Progenitor cell of endocrine pancreas (in vitro differentiated cells): ENCODE results near the gene P4HB. TPM values are rescaled to one million over a fixed set of nuclear protein-coding genes. Genes with fewer than 3 reads are reported as not detected.

Experiments
- DNase-seq: peaks from one replicate; pipeline ENCODE4 v3.0.0; 2021; ENCODE audit warnings: low spot score; ENCODE audit not compliant: unreplicated experiment
- H3K27ac Mint-ChIP-seq: 2 replicates; pipeline ENCODE4 v1.8.0; 2021; ENCODE audit warnings: mild to moderate bottlenecking, moderate library complexity, mixed read lengths
- H3K27me3 Mint-ChIP-seq: 2 replicates; pipeline ENCODE4 v1.8.0; 2021; ENCODE audit warnings: mixed read lengths
- H3K36me3 Mint-ChIP-seq: 2 replicates; pipeline ENCODE4 v1.8.0; 2022; ENCODE audit warnings: mixed read lengths; ENCODE audit not compliant: insufficient read depth
- H3K4me1 Mint-ChIP-seq: 2 replicates; pipeline ENCODE4 v1.8.0; 2021; ENCODE audit warnings: low read depth, mixed read lengths
- H3K4me3 Mint-ChIP-seq: 2 replicates; pipeline ENCODE4 v1.8.0; 2021; ENCODE audit warnings: low read depth, mild to moderate bottlenecking, moderate library complexity, mixed read lengths
- H3K9me3 Mint-ChIP-seq: 2 replicates; pipeline ENCODE4 v1.8.0; 2021; ENCODE audit warnings: low read depth, mixed read lengths
- CTCF ChIP-seq: fragments of 200-600 bp; sonication (generic); IDR thresholded peaks from one replicate; pipeline ENCODE4 v1.5.0; 2021; ENCODE audit warnings: antibody characterized with exemption, mild to moderate bottlenecking; ENCODE audit not compliant: unreplicated experiment
- total RNA-seq: library from RNA; stranded (reverse); gene quantifications from 2 replicates; pipeline ENCODE4 v1.2.1, GENCODE V29; 2021

Gene P4HB
- total RNA-seq, 1 donor from 2014 or later, result 484 TPM

GRCh38 chr17:81891303-81891552 lies 30.9 kb upstream of the P4HB start:
- peak overlapping the region; percentile 93 for H3K4me3 Mint-ChIP-seq
- no peak for DNase-seq
- H3K4me1 Mint-ChIP-seq, result peaks cover 5% of the 10 kb centered on the region
- peak overlapping the region; percentile 99 for H3K27ac Mint-ChIP-seq
- H3K36me3 Mint-ChIP-seq, result peaks cover 15% of the 10 kb centered on the region
- no peaks in the 10 kb centered on the region for H3K27me3 Mint-ChIP-seq
- H3K9me3 Mint-ChIP-seq, result no peaks in the 10 kb centered on the region
- TF ChIP-seq CTCF, result no peak

- DNase-seq, result no peak
- H3K4me3 Mint-ChIP-seq, result peak overlapping the region; percentile 84
Measured at GRCh38 chr17:81890447-81891302, 30.3 kb upstream of the P4HB start.

GRCh38 chr17:81889602-81890001 lies 29.3 kb upstream of the P4HB start:
- no peak for TF ChIP-seq CTCF
- no peaks in the 10 kb centered on the region for H3K27me3 Mint-ChIP-seq
- H3K36me3 Mint-ChIP-seq, result peaks cover 17% of the 10 kb centered on the region
- H3K4me3 Mint-ChIP-seq, result peak overlapping the region; percentile 84
- peak overlapping the region; percentile 33 for H3K27ac Mint-ChIP-seq
- no peaks in the 10 kb centered on the region for H3K9me3 Mint-ChIP-seq
- peaks cover 5% of the 10 kb centered on the region for H3K4me1 Mint-ChIP-seq
- no peak for DNase-seq

More at GRCh38 chr17:81890447-81891302, 30.3 kb upstream of the P4HB start:
- no peaks in the 10 kb centered on the region for H3K9me3 Mint-ChIP-seq
- no peak for TF ChIP-seq CTCF
- peaks cover 16% of the 10 kb centered on the region for H3K36me3 Mint-ChIP-seq
- no peaks in the 10 kb centered on the region for H3K27me3 Mint-ChIP-seq
- H3K4me1 Mint-ChIP-seq, result peaks cover 5% of the 10 kb centered on the region
- peak overlapping the region; percentile 95 for H3K27ac Mint-ChIP-seq

GRCh38 chr17:81888988-81889595 lies 28.8 kb upstream of the P4HB start:
- DNase-seq, result no peak
- H3K4me3 Mint-ChIP-seq, result peak overlapping the region; percentile 84

More at GRCh38 chr17:81888988-81889595, 28.8 kb upstream of the P4HB start:
- Mint-ChIP-seq H3K27ac (peak overlapping the region; percentile 33), H3K4me1 (peaks cover 5% of the 10 kb centered on the region), H3K27me3 (no peaks in the 10 kb centered on the region), H3K9me3 (no peaks in the 10 kb centered on the region), H3K36me3 (peaks cover 17% of the 10 kb centered on the region)
- no peak for TF ChIP-seq CTCF
